Neural crest cell (in vitro differentiated cells): Measurements from ENCODE around the gene NUP210. TPM values are rescaled to one million over a fixed set of nuclear protein-coding genes. Genes with fewer than 3 reads are reported as not detected.
A peak's percentile ranks its signal among the peaks of the same experiment; 100 is the strongest.

Experiments used
- DNase-seq: peaks from one replicate; pipeline ENCODE4 v3.0.0; 2021; ENCODE audit warnings: low read depth, mixed read lengths, low spot score
- H3K27ac Mint-ChIP-seq: one replicate; pipeline ENCODE4 v1.8.0; 2021; ENCODE audit warnings: mild to moderate bottlenecking, mixed read lengths; ENCODE audit not compliant: unreplicated experiment
- H3K27me3 Mint-ChIP-seq: 2 replicates; pipeline ENCODE4 v1.8.0; 2021; ENCODE audit warnings: low read depth, mild to moderate bottlenecking, mixed read lengths
- H3K36me3 Mint-ChIP-seq: 2 replicates; pipeline ENCODE4 v1.8.0; 2021; ENCODE audit warnings: low read depth, mild to moderate bottlenecking, mixed read lengths
- H3K4me1 Mint-ChIP-seq: 2 replicates; pipeline ENCODE4 v1.8.0; 2021; ENCODE audit warnings: mixed read lengths
- H3K4me3 Mint-ChIP-seq: one replicate; pipeline ENCODE4 v1.8.0; 2021; ENCODE audit warnings: mild to moderate bottlenecking, mixed read lengths
- H3K9me3 Mint-ChIP-seq: 2 replicates; pipeline ENCODE4 v1.8.0; 2021; ENCODE audit warnings: mixed read lengths
- total RNA-seq: library from RNA; stranded (reverse); gene quantifications from 2 replicates; pipeline ENCODE4 v1.2.1, GENCODE V29; 2021
- TF ChIP-seq, protein P1 (sequence below): fragments of 200-600 bp; sonication (generic); conservative IDR thresholded peaks from 2 replicates; pipeline ENCODE4 v1.5.0; 2021; ENCODE audit warnings: antibody characterized with exemption, mild to moderate bottlenecking

Gene NUP210
- total RNA-seq, 1 donor from 2014 or later, result 59.4 TPM

DNA sequence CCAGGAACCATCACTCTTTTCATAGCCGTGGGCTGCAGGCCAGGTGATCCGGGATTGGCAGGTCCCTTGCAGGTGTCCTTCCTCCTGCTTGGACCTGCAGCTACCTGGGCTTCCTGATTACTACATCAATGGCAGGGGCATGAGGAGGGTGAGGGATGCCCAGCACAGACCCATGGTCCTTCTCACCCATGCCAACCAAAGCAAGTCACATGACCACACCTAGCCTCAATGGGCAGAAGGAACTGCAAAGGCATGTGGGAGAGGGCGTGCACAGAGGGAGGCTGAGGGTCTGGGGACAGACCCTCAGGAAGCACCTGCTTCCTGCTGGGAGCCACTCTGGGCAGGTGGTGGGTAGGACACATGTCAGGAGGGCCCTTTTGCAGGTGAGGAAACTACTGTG, 105.2 kb downstream of the NUP210 start:
- no peak for DNase-seq
- no peaks in the 10 kb centered on the region for H3K9me3 Mint-ChIP-seq
- H3K27ac Mint-ChIP-seq, result no peak overlapping the region
- peaks cover 19% of the 10 kb centered on the region for H3K4me1 Mint-ChIP-seq
- no peaks in the 10 kb centered on the region for H3K27me3 Mint-ChIP-seq
- TF ChIP-seq, protein P1, sequence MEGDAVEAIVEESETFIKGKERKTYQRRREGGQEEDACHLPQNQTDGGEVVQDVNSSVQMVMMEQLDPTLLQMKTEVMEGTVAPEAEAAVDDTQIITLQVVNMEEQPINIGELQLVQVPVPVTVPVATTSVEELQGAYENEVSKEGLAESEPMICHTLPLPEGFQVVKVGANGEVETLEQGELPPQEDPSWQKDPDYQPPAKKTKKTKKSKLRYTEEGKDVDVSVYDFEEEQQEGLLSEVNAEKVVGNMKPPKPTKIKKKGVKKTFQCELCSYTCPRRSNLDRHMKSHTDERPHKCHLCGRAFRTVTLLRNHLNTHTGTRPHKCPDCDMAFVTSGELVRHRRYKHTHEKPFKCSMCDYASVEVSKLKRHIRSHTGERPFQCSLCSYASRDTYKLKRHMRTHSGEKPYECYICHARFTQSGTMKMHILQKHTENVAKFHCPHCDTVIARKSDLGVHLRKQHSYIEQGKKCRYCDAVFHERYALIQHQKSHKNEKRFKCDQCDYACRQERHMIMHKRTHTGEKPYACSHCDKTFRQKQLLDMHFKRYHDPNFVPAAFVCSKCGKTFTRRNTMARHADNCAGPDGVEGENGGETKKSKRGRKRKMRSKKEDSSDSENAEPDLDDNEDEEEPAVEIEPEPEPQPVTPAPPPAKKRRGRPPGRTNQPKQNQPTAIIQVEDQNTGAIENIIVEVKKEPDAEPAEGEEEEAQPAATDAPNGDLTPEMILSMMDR, result no peak
- peaks cover 2% of the 10 kb centered on the region for H3K36me3 Mint-ChIP-seq
- no peak overlapping the region for H3K4me3 Mint-ChIP-seq

DNA sequence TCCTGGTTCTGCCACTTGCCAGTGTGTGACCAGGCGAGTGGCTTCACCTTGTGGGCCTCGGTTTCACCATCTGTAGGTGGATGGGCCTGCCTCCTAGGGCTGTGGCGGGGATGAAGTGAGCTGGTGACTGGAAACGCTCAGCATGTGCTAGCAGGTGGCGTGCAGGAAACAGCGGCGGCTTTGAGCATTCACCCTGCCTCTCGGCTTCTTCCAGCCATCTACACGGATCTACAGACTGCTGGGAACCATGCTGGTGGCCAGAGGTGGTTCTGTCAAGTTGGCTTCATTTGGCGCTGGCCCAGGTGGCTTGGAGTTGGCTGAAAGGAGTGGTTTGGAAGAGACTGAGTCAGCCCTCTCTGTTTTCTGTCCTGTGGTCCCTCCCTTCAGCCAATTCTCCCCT, 106.3 kb downstream of the NUP210 start:
- Mint-ChIP-seq H3K36me3 (peaks cover 2% of the 10 kb centered on the region), H3K27ac (no peak overlapping the region)

DNA sequence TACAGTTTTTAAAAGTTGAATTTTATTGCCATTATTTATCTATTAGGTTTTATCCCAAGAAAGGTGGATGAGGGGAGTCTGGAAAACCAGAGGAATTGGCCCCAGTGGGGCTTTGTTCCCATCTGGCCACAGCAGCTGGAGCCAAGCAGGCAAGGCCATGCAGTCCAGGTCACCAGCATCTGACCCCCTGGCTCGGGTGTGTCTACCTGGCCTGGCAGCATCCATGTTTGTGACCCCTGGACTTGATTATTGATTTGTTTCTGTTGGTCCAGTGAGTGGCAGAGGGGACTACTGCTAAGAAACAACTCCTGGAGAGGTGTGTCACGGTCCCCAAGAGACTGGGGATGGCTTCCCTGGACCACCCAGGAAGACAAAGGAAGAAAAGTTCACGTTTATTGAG, 111.1 kb downstream of the NUP210 start:
- TF ChIP-seq, protein P1, result no peak
- Mint-ChIP-seq H3K9me3 (no peaks in the 10 kb centered on the region), H3K27me3 (no peaks in the 10 kb centered on the region), H3K4me3 (no peak overlapping the region), H3K36me3 (peaks cover 4% of the 10 kb centered on the region), H3K4me1 (no peaks in the 10 kb centered on the region), H3K27ac (no peak overlapping the region)
- no peak for DNase-seq

More for the DNA sequence above, 106.3 kb downstream of the NUP210 start:
- TF ChIP-seq, protein P1, result no peak
- H3K4me3 Mint-ChIP-seq, result no peak overlapping the region
- H3K9me3 Mint-ChIP-seq, result no peaks in the 10 kb centered on the region
- DNase-seq, result no peak
- no peaks in the 10 kb centered on the region for H3K27me3 Mint-ChIP-seq
- peaks cover 16% of the 10 kb centered on the region for H3K4me1 Mint-ChIP-seq

DNA sequence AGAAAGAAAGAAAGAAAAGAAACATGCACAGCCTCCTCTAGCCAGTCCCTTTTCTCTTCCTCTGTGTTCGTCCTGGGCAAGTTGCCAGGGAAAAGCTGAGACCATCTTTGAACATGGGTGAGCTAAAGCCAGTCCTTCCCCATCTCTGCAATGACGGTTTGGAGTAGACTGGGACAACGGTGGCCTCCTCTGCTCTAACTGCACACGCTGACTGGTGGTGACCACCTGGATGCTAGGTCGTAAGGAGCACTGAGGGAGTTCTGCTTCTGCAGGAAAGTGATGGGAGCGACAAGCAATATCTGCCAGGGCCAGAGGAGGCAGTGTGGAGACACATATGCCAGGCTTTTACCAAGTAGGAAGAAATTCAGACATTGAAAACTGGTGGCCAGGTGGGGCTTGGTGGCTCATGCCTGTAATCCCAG, 111.7 kb downstream of the NUP210 start:
- no peak overlapping the region for H3K4me3 Mint-ChIP-seq

DNA sequence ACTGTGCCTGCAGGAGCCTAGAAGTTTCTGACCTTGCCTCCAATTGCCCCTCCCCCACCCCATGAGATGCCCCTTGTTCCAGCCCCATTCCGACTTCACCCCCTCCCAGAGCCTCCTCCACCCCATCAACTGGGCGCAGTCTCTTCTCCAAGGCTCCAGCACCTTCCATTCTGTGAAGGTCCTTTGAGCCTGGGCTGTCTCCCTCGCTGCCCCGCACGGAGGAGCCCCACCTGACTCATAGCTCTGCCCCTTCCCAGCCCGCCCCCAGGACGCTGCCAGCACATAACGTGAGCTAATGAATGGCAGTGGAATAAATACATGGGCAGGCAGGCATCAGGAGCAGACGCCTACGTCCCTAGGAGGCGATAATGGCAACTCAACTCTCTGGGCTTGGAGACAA, 113.1 kb downstream of the NUP210 start:
- no peak for DNase-seq
- Mint-ChIP-seq H3K4me1 (peaks cover 9% of the 10 kb centered on the region), H3K27me3 (no peaks in the 10 kb centered on the region), H3K4me3 (no peak overlapping the region), H3K27ac (no peak overlapping the region), H3K36me3 (peaks cover 4% of the 10 kb centered on the region), H3K9me3 (no peaks in the 10 kb centered on the region)
- TF ChIP-seq, protein P1, result no peak

More for the DNA sequence above, 111.7 kb downstream of the NUP210 start:
- Mint-ChIP-seq H3K27ac (no peak overlapping the region), H3K4me1 (peaks cover 5% of the 10 kb centered on the region), H3K36me3 (peaks cover 4% of the 10 kb centered on the region), H3K27me3 (no peaks in the 10 kb centered on the region), H3K9me3 (no peaks in the 10 kb centered on the region)
- peak; percentile 27 for DNase-seq
- TF ChIP-seq, protein P1, result peak; percentile 58

DNA sequence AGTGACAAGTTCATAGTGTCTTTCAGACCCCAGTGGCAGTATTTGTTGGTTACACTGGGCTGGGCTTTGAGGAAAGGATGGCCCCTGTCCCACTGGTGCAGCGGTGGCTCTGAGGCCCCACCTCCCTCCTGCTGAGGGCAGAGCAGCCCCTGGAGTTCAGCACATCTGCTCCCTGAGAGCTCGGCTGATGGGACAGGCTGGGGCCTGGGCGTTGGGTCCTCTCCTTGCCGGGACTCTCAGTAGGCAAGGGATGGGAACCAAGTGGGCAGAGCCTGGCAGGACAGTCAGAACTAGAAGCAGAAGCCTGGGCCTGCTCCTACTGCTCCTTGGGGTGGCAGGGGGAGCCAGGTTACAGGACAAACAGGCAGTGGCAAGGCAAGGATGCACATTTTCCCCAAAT, 114.5 kb downstream of the NUP210 start:
- H3K4me1 Mint-ChIP-seq, result peaks cover 22% of the 10 kb centered on the region
- H3K27me3 Mint-ChIP-seq, result no peaks in the 10 kb centered on the region

More for the DNA sequence above, 114.5 kb downstream of the NUP210 start:
- TF ChIP-seq, protein P1, result no peak
- H3K36me3 Mint-ChIP-seq, result peaks cover 4% of the 10 kb centered on the region
- no peaks in the 10 kb centered on the region for H3K9me3 Mint-ChIP-seq
- DNase-seq, result no peak
- H3K27ac Mint-ChIP-seq, result no peak overlapping the region
- H3K4me3 Mint-ChIP-seq, result no peak overlapping the region
